ENCODE results near the gene MAP3K20. TPM values are rescaled to one million over a fixed set of nuclear protein-coding genes. Genes with fewer than 3 reads are reported as not detected.
"Not testable (repeated sequence)": the region's sequence is repeated elsewhere in the genome, so short reads cannot be mapped to it uniquely, and the experiment has no call there.

Gene MAP3K20
- total RNA-seq, 2 experiments from 2014 or later: 6.5 to 7.0 TPM

- Mint-ChIP-seq H3K36me3 (no peaks in the 10 kb centered on the region), H3K4me1 (ENCODE audit: low read depth) (no peaks in the 10 kb centered on the region), H3K4me3 (no peak overlapping the region), H3K9me3 (no peaks in the 10 kb centered on the region), H3K27ac (no peak overlapping the region), H3K27me3 (peaks cover under 1% of the 10 kb centered on the region)
- CTCF ChIA-PET: interaction anchor here (0.7 to 1.4 kb wide), 3 partner anchors 14 to 177 kb away, joined by 3 to 7 read pairs (median 4); no protein-coding TSS in a partner anchor
- intact Hi-C loops (cut with micrococcal nuclease): no loop called here
- no peak for DNase-seq
- POLR2A ChIA-PET: no interaction called here
Measured at GRCh38 chr2:173204316-173204715, 128.7 kb downstream of the MAP3K20 start.

GRCh38 chr2:173205375-173205774 lies 129.7 kb downstream of the MAP3K20 start:
- POLR2A ChIA-PET: no interaction called here
- Mint-ChIP-seq H3K27ac (no peak overlapping the region), H3K4me1 (ENCODE audit: low read depth) (no peaks in the 10 kb centered on the region), H3K36me3 (no peaks in the 10 kb centered on the region), H3K9me3 (no peaks in the 10 kb centered on the region), H3K4me3 (no peak overlapping the region), H3K27me3 (peaks cover 6% of the 10 kb centered on the region)
- intact Hi-C loops (cut with micrococcal nuclease): no loop called here
- CTCF ChIA-PET: interaction anchor here (14.8 kb wide), 1 partner anchor 175 kb away, joined by 392 read pairs; no protein-coding TSS in a partner anchor
- no peak for DNase-seq

GRCh38 chr2:173207124-173207523 lies 131.5 kb downstream of the MAP3K20 start:
- CTCF ChIA-PET: interaction anchor here (14.8 kb wide), 1 partner anchor 177 kb away, joined by 392 read pairs; no protein-coding TSS in a partner anchor
- H3K9me3 Mint-ChIP-seq; POLR2A ChIA-PET; H3K4me3 Mint-ChIP-seq; DNase-seq; H3K27ac Mint-ChIP-seq; H3K4me1 Mint-ChIP-seq (ENCODE audit: low read depth); H3K36me3 Mint-ChIP-seq; intact Hi-C loops (cut with micrococcal nuclease); H3K27me3 Mint-ChIP-seq: not testable (repeated sequence)

- no peak overlapping the region for H3K4me3 Mint-ChIP-seq
Measured at GRCh38 chr2:173210270-173211196, 134.9 kb downstream of the MAP3K20 start.

GRCh38 chr2:173213181-173213580 lies 137.5 kb downstream of the MAP3K20 start:
- no peaks in the 10 kb centered on the region for H3K4me1 Mint-ChIP-seq (ENCODE audit: low read depth)
- no peak overlapping the region for H3K4me3 Mint-ChIP-seq
- H3K9me3 Mint-ChIP-seq: no peaks in the 10 kb centered on the region
- intact Hi-C loops (cut with micrococcal nuclease): no loop called here
- H3K27ac Mint-ChIP-seq: no peak overlapping the region
- H3K27me3 Mint-ChIP-seq: peaks cover 8% of the 10 kb centered on the region
- CTCF ChIA-PET: interaction anchor here (14.8 kb wide), 1 partner anchor 183 kb away, joined by 392 read pairs; no protein-coding TSS in a partner anchor
- DNase-seq: no peak
- POLR2A ChIA-PET: no interaction called here
- H3K36me3 Mint-ChIP-seq: no peaks in the 10 kb centered on the region

More at GRCh38 chr2:173210270-173211196, 134.9 kb downstream of the MAP3K20 start:
- intact Hi-C loops (cut with micrococcal nuclease): loop anchor here (1.0 to 2.0 kb wide), 3 partner anchors 59 to 183 kb away; no protein-coding TSS in a partner anchor
- ChIA-PET CTCF (interaction anchor here (0.6 to 14.8 kb wide), 26 partner anchors 8 to 1704 kb away, joined by 3 to 392 read pairs (median 4); partner anchors contain the start of gene MAP3K20), POLR2A (interaction anchor here (0.6 kb wide), 1 partner anchor 166 kb away, joined by 5 read pairs; no protein-coding TSS in a partner anchor)
- Mint-ChIP-seq H3K9me3 (no peaks in the 10 kb centered on the region), H3K27me3 (peaks cover 8% of the 10 kb centered on the region), H3K27ac (no peak overlapping the region), H3K36me3 (no peaks in the 10 kb centered on the region), H3K4me1 (ENCODE audit: low read depth) (no peaks in the 10 kb centered on the region)
- DNase-seq: peak; percentile 58

GRCh38 chr2:173214213-173214612 lies 138.6 kb downstream of the MAP3K20 start:
- no peak for DNase-seq
- POLR2A ChIA-PET: no interaction called here
- H3K9me3 Mint-ChIP-seq: no peaks in the 10 kb centered on the region
- H3K27ac Mint-ChIP-seq: no peak overlapping the region
- peaks cover 8% of the 10 kb centered on the region for H3K27me3 Mint-ChIP-seq
- H3K4me1 Mint-ChIP-seq (ENCODE audit: low read depth): peaks cover 2% of the 10 kb centered on the region
- intact Hi-C loops (cut with micrococcal nuclease): no loop called here
- no peaks in the 10 kb centered on the region for H3K36me3 Mint-ChIP-seq
- no peak overlapping the region for H3K4me3 Mint-ChIP-seq
- CTCF ChIA-PET: interaction anchor here (0.6 to 14.8 kb wide), 2 partner anchors 46 to 184 kb away, joined by 3 to 392 read pairs; no protein-coding TSS in a partner anchor

- peaks cover 2% of the 10 kb centered on the region for H3K27me3 Mint-ChIP-seq
- no peak for DNase-seq
- intact Hi-C loops (cut with micrococcal nuclease): no loop called here
- no peak overlapping the region for H3K27ac Mint-ChIP-seq
- H3K36me3 Mint-ChIP-seq: no peaks in the 10 kb centered on the region
- H3K9me3 Mint-ChIP-seq: no peaks in the 10 kb centered on the region
- ChIA-PET CTCF (interaction anchor here (14.8 kb wide), 1 partner anchor 185 kb away, joined by 392 read pairs; no protein-coding TSS in a partner anchor), POLR2A (no interaction called here)
- peaks cover 2% of the 10 kb centered on the region for H3K4me1 Mint-ChIP-seq (ENCODE audit: low read depth)
- no peak overlapping the region for H3K4me3 Mint-ChIP-seq
Measured at GRCh38 chr2:173215316-173215715, 139.7 kb downstream of the MAP3K20 start.

- Mint-ChIP-seq H3K4me1 (ENCODE audit: low read depth) (peaks cover 2% of the 10 kb centered on the region), H3K4me3 (no peak overlapping the region), H3K27me3 (peaks cover 2% of the 10 kb centered on the region), H3K27ac (no peak overlapping the region), H3K36me3 (no peaks in the 10 kb centered on the region), H3K9me3 (no peaks in the 10 kb centered on the region)
- DNase-seq: no peak
- intact Hi-C loops (cut with micrococcal nuclease): no loop called here
- POLR2A ChIA-PET: no interaction called here
- CTCF ChIA-PET: interaction anchor here (0.6 to 14.8 kb wide), 2 partner anchors 103 to 186 kb away, joined by 4 to 392 read pairs; no protein-coding TSS in a partner anchor
Measured at GRCh38 chr2:173216051-173216450, 140.4 kb downstream of the MAP3K20 start.

- CTCF ChIA-PET: interaction anchor here (14.8 kb wide), 1 partner anchor 187 kb away, joined by 392 read pairs; no protein-coding TSS in a partner anchor
- POLR2A ChIA-PET: no interaction called here
- Mint-ChIP-seq H3K36me3 (no peaks in the 10 kb centered on the region), H3K27me3 (no peaks in the 10 kb centered on the region), H3K27ac (no peak overlapping the region), H3K9me3 (no peaks in the 10 kb centered on the region), H3K4me1 (ENCODE audit: low read depth) (peaks cover 2% of the 10 kb centered on the region), H3K4me3 (no peak overlapping the region)
- intact Hi-C loops (cut with micrococcal nuclease): no loop called here
- DNase-seq: no peak
Measured at GRCh38 chr2:173216668-173217067, 141.0 kb downstream of the MAP3K20 start.

- no peak overlapping the region for H3K4me3 Mint-ChIP-seq
- H3K4me1 Mint-ChIP-seq (ENCODE audit: low read depth): peaks cover 2% of the 10 kb centered on the region
- no peak for DNase-seq
- intact Hi-C loops (cut with micrococcal nuclease): no loop called here
- no peaks in the 10 kb centered on the region for H3K9me3 Mint-ChIP-seq
- ChIA-PET CTCF (interaction anchor here (1.2 to 14.8 kb wide), 5 partner anchors 8 to 187 kb away, joined by 3 to 392 read pairs (median 4); no protein-coding TSS in a partner anchor), POLR2A (no interaction called here)
- no peaks in the 10 kb centered on the region for H3K36me3 Mint-ChIP-seq
- H3K27me3 Mint-ChIP-seq: no peaks in the 10 kb centered on the region
- no peak overlapping the region for H3K27ac Mint-ChIP-seq
Measured at GRCh38 chr2:173217116-173217840, 141.6 kb downstream of the MAP3K20 start.

- POLR2A ChIA-PET: no interaction called here
- Mint-ChIP-seq H3K9me3 (no peaks in the 10 kb centered on the region), H3K27ac (no peak overlapping the region), H3K4me1 (ENCODE audit: low read depth) (peaks cover 2% of the 10 kb centered on the region), H3K27me3 (no peaks in the 10 kb centered on the region), H3K4me3 (no peak overlapping the region), H3K36me3 (no peaks in the 10 kb centered on the region)
- CTCF ChIA-PET: interaction anchor here (1.2 to 14.8 kb wide), 6 partner anchors 9 to 188 kb away, joined by 3 to 392 read pairs (median 4); no protein-coding TSS in a partner anchor
- DNase-seq: no peak
- intact Hi-C loops (cut with micrococcal nuclease): no loop called here
Measured at GRCh38 chr2:173218326-173219056, 142.8 kb downstream of the MAP3K20 start.

Measured in activated CD4-positive, alpha-beta memory T cell treated with anti-CD3 and anti-CD28 coated beads for 36 hours (primary cell).